UCSD-AML1 (cell line): Measurements from ENCODE around the gene RNF227.
"Not testable (repeated sequence)": the region's sequence is repeated elsewhere in the genome, so short reads cannot be mapped to it uniquely, and the experiment has no call there.

ENCODE experiments used
- DNase-seq: peaks from one replicate; lab custom pipeline; 2025; ENCODE audit not compliant: unreplicated experiment; lab: John Stamatoyannopoulos, UW

The RNF227 gene

DNA sequence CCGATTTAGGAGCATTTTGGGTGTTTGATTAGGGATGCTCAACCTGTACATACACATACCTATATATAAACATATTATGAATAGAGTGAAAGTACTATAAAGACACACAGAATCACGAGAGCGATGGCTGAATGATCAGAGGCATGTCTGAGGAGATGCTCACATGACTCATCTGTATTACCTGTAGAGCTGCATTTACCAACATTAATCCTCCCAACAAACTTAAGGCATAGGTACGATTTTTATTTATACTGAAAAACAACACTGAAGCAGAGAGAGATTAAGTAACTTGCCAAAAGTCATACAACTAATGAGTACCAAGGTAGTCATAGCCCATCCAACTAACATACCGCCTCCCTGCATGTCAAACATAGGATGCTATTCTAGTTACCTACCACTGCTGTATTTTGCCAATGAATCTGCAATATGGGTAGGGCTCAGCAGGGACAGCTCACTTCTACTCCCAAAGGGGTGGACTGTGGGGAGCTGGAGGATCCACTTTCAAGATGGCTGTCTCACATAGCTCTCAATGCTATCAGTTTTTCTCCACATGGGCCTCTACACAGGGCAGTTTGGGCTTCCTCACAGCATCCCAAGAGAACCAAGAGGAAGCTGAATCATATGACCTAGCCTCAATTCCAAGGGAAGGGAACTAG is 51.0 kb downstream of the RNF227 start:
- no peak for DNase-seq

GRCh38 chr17:7864384-7864783 is 51.7 kb downstream of the RNF227 start:
- not testable (repeated sequence) for DNase-seq
